ENCODE measurements around the gene PEX14.

DNA sequence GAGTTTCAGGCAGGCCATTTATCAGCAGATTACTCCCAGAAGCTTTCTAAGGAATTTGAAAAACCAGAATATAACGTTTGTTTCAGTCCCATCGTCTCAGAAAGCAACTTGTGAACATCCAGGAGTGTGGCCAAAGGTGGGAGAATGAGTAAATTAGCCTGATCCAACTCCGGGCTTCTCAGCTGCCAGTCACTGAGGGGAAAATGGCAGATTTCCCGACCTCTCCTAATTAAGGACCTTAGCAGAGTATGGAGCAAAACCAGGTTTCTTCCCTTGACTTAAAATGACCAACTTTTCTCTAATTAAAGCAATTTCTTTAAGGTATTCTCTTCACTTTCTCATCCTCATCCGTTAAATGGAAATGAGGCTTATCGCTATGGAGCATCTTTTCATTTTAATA, 23.9 kb upstream of the PEX14 start:
- TF ChIP-seq, protein P1, sequence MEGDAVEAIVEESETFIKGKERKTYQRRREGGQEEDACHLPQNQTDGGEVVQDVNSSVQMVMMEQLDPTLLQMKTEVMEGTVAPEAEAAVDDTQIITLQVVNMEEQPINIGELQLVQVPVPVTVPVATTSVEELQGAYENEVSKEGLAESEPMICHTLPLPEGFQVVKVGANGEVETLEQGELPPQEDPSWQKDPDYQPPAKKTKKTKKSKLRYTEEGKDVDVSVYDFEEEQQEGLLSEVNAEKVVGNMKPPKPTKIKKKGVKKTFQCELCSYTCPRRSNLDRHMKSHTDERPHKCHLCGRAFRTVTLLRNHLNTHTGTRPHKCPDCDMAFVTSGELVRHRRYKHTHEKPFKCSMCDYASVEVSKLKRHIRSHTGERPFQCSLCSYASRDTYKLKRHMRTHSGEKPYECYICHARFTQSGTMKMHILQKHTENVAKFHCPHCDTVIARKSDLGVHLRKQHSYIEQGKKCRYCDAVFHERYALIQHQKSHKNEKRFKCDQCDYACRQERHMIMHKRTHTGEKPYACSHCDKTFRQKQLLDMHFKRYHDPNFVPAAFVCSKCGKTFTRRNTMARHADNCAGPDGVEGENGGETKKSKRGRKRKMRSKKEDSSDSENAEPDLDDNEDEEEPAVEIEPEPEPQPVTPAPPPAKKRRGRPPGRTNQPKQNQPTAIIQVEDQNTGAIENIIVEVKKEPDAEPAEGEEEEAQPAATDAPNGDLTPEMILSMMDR (IDR thresholded peaks at IDR 0.05; ENCODE audit: insufficient read depth, low read length) = no peak
- TF ChIP-seq POLR2AphosphoS5 (IDR thresholded peaks at IDR 0.05; ENCODE audit: low read depth) = no peak
- no peak for TF ChIP-seq GABPA (IDR thresholded peaks at IDR 0.05; ENCODE audit: low read depth)
- TF ChIP-seq, protein P2, sequence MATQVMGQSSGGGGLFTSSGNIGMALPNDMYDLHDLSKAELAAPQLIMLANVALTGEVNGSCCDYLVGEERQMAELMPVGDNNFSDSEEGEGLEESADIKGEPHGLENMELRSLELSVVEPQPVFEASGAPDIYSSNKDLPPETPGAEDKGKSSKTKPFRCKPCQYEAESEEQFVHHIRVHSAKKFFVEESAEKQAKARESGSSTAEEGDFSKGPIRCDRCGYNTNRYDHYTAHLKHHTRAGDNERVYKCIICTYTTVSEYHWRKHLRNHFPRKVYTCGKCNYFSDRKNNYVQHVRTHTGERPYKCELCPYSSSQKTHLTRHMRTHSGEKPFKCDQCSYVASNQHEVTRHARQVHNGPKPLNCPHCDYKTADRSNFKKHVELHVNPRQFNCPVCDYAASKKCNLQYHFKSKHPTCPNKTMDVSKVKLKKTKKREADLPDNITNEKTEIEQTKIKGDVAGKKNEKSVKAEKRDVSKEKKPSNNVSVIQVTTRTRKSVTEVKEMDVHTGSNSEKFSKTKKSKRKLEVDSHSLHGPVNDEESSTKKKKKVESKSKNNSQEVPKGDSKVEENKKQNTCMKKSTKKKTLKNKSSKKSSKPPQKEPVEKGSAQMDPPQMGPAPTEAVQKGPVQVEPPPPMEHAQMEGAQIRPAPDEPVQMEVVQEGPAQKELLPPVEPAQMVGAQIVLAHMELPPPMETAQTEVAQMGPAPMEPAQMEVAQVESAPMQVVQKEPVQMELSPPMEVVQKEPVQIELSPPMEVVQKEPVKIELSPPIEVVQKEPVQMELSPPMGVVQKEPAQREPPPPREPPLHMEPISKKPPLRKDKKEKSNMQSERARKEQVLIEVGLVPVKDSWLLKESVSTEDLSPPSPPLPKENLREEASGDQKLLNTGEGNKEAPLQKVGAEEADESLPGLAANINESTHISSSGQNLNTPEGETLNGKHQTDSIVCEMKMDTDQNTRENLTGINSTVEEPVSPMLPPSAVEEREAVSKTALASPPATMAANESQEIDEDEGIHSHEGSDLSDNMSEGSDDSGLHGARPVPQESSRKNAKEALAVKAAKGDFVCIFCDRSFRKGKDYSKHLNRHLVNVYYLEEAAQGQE (IDR thresholded peaks at IDR 0.05; ENCODE audit: insufficient replicate concordance, low read depth) = no peak
- TF ChIP-seq SPI1 (IDR thresholded peaks at IDR 0.05; ENCODE audit: borderline replicate concordance, low read depth) = no peak

All from HL-60 (cell line).